Gastroesophageal sphincter (tissue), 4 donors: Measurements from ENCODE around the gene DHRS12. TPM values are rescaled to one million over a fixed set of nuclear protein-coding genes. Genes with fewer than 3 reads are reported as not detected.

Source experiments
- ATAC-seq: fragments of 150-250 bp; one replicate; pipeline ENCODE4 v1.9.1; 2016; ENCODE audit warnings: mild to moderate bottlenecking, moderate library complexity
- H3K27ac ChIP-seq, 4 donors: fragments of 200-600 bp; sonication (generic) in 3 of 4; 1 replicate in 3 of 4; 2 replicates in 1 of 4; pipeline ENCODE4 v1.5.1; 2016 to 2019
- H3K27me3 ChIP-seq: fragments of 200-600 bp; sonication (generic); one replicate; pipeline ENCODE4 v1.5.1; 2019
- H3K36me3 ChIP-seq, 2 donors: fragments of 200-600 bp; sonication (generic); one replicate each; pipeline ENCODE4 v1.5.1; 2019; ENCODE audit warnings: control low read depth in 1 of 2
- H3K4me1 ChIP-seq, 3 donors: fragments of 200-600 bp; sonication (generic); 1 replicate in 2 of 3; 2 replicates in 1 of 3; pipeline ENCODE4 v1.5.1; 2016 to 2019; ENCODE audit warnings: control low read depth in 2 of 3
- H3K4me3 ChIP-seq, 2 donors: fragments of 200-600 bp; sonication (generic); one replicate each; pipeline ENCODE4 v1.5.1; 2019; ENCODE audit warnings: mild to moderate bottlenecking in 1 of 2, moderate library complexity in 1 of 2
- H3K9me3 ChIP-seq, 3 donors: fragments of 200-600 bp; sonication (generic); one replicate each; pipeline ENCODE4 v1.5.1; 2017 to 2019; ENCODE audit warnings: control low read depth in 2 of 3
- CTCF ChIP-seq, 4 experiments: fragments of 200-600 bp in 2 of 4; fragments of 450-650 bp in 2 of 4; sonication (generic) in 1 of 4; IDR thresholded peaks; one replicate each; pipeline ENCODE4 v1.5.1; 2017 to 2019; ENCODE audit warnings: antibody characterized with exemption in 4 of 4, mild to moderate bottlenecking in 2 of 4, moderate library complexity in 2 of 4
- EP300 ChIP-seq: sonication (generic); formaldehyde crosslinking; IDR thresholded peaks from one replicate; pipeline ENCODE4 v1.6.1; 2017; ENCODE audit warnings: antibody characterized with exemption, mild to moderate bottlenecking
- POLR2A ChIP-seq, 2 donors: fragments of 450-650 bp; IDR thresholded peaks; one replicate each; pipeline ENCODE4 v1.6.1; 2017; ENCODE audit warnings: antibody characterized with exemption in 2 of 2, mild to moderate bottlenecking in 2 of 2, moderate library complexity in 1 of 2
- POLR2AphosphoS5 ChIP-seq: sonication (generic); formaldehyde crosslinking; IDR thresholded peaks from one replicate; pipeline ENCODE4 v1.6.1; 2017; ENCODE audit warnings: antibody characterized with exemption
- WGBS, 2 donors: methylation state at CpG; one replicate each; pipeline ENCODE4 v1.1.5; 2018; ENCODE audit warnings: low coverage in 1 of 2; 5-methylcytosine and 5-hydroxymethylcytosine counted together
- total RNA-seq, 4 donors: library from RNA; depleted of rRNA; stranded (reverse); fragments of >200 nt; gene quantifications; one replicate each; pipeline ENCODE4 v1.1.0, GENCODE V29; 2016

Gene DHRS12
- total RNA-seq, 4 donors from 2014 or later, result 9.2 to 23.3 (median 19.2) TPM

DNA sequence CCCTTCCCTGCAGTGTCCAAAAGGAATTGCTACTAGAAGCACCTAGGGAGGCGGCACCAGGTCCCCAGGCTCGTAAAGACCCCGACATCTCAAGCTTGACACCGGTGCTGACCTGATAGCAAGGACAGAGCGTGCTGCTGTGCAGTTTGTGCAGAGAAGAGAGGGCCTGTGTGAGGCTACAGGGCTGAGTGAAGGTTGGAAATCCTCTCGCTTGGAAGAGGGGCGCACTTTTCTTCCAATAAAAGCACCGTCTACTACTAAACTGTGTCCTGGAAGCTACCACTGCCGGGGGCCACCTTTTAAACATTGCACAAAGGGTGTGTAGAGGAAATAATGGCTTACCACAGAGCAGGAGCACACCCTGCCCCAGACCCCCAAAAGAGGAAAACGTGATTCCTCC, 30.0 kb upstream of the DHRS12 start:
- no peak overlapping the region for H3K27ac ChIP-seq

DNA sequence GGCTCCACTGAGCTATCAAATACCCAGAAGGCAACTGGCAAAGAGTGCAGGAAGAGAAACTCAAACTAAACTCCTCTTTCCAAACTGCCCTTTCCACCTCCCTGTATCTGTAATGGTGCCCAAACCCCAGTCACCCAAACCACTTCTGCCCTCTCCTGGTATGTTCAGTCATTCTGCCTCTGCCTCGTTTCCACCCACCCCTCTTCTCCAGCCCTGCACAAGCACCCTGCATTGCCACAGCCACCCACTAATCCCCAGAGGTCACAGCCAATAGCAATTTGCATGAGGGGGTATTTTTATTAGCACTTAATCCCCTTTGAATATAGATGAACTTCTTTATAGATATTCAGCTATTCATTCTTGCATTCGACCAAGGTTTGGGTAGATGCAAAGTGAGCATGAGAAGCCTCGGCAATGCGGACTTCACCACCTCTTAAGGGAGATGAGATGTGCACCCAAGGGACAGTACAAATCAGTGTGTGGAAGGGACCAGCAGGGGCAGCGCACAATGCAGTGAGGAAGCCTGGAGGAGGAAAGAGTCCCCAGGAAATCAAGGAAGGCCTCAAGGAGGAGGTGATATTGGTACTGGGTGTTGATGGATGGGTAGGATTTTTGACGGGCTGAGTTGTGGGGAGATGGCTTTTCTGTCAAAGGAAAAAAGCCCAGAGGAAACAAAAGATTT, 28.6 kb upstream of the DHRS12 start:
- H3K9me3 ChIP-seq, result no peaks in the 10 kb centered on the region
- H3K27ac ChIP-seq, result no peak overlapping the region
- peak in 3 of 4 experiments; percentile 24 to 51 (median 34) for TF ChIP-seq CTCF (IDR thresholded peaks at IDR 0.05)
- no peak for TF ChIP-seq POLR2A (IDR thresholded peaks at IDR 0.05)
- TF ChIP-seq EP300, result no peak
- no peak for TF ChIP-seq POLR2AphosphoS5
- peak; percentile 73 for ATAC-seq
- no peaks in the 10 kb centered on the region for H3K27me3 ChIP-seq
- H3K4me1 ChIP-seq, result peaks cover 0 to 5% (median 0%) of the 10 kb centered on the region in 3 donors
- H3K36me3 ChIP-seq, result no peaks in the 10 kb centered on the region
- 59 to 70% methylated on average over 6 of the region's 6 CpGs for WGBS, 2 donors
- no peak overlapping the region for H3K4me3 ChIP-seq

More for the DNA sequence above, 30.0 kb upstream of the DHRS12 start:
- Histone ChIP-seq H3K27me3 (no peaks in the 10 kb centered on the region), H3K36me3 (no peaks in the 10 kb centered on the region), H3K9me3 (no peaks in the 10 kb centered on the region), H3K4me3 (no peak overlapping the region), H3K4me1 (peaks cover 0 to 5% (median 0%) of the 10 kb centered on the region in 3 donors)
- ATAC-seq, result no peak
- 64 to 93% methylated on average over 5 to 10 of the region's 10 CpGs for WGBS, 2 donors
- TF ChIP-seq CTCF (IDR thresholded peaks at IDR 0.05), result no peak
- TF ChIP-seq POLR2A (IDR thresholded peaks at IDR 0.05), result no peak
- TF ChIP-seq EP300, result no peak

DNA sequence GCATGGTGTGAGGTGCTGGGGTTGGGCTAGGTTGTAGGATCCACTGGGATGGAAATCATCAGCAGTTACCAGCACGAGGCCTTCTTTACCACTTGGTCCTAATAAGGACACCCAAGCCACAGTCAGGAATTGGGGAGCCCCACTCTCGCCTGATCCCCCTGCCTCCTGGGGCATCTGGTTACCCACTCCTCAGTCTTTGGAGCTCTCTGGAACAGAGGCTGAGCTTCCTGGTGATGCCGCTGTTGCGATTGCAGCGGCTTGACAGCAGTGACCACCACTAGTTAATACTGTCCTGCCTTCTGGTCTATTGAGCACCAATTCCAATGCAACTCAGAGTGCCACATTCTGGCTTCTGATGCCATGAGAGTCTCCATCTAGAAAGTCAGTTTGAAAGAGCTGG, 27.6 kb upstream of the DHRS12 start:
- TF ChIP-seq POLR2A (IDR thresholded peaks at IDR 0.05), result no peak
- TF ChIP-seq POLR2AphosphoS5, result no peak
- TF ChIP-seq EP300, result no peak
- TF ChIP-seq CTCF (IDR thresholded peaks at IDR 0.05), result no peak
- no peaks in the 10 kb centered on the region for H3K9me3 ChIP-seq
- no peak for ATAC-seq
- no peak overlapping the region for H3K4me3 ChIP-seq
- peaks cover 0 to 14% (median 5%) of the 10 kb centered on the region in 3 donors for H3K4me1 ChIP-seq
- WGBS, 2 donors, result 80% methylated on average over 2 of the region's 5 CpGs; no CpG with 5 or more reads in 1 of the 2 donors
- H3K27me3 ChIP-seq, result no peaks in the 10 kb centered on the region
- H3K36me3 ChIP-seq, result no peaks in the 10 kb centered on the region
- H3K27ac ChIP-seq, result no peak overlapping the region

- Histone ChIP-seq H3K9me3 (no peaks in the 10 kb centered on the region), H3K4me3 (no peak overlapping the region), H3K27ac (no peak overlapping the region), H3K27me3 (no peaks in the 10 kb centered on the region), H3K36me3 (no peaks in the 10 kb centered on the region), H3K4me1 (peaks cover 0 to 34% (median 10%) of the 10 kb centered on the region in 3 donors)
- no peak for ATAC-seq
- WGBS, 2 donors, result 95 to 100% methylated on average over 1 to 2 of the region's 2 CpGs
- TF ChIP-seq EP300 (no peak), CTCF (IDR thresholded peaks at IDR 0.05) (no peak), POLR2A (IDR thresholded peaks at IDR 0.05) (no peak), POLR2AphosphoS5 (no peak)
Observed at GRCh38 chr13:51829568-51829899, 25.6 kb upstream of the DHRS12 start.
